ENCODE measurements around the gene SPATA33.
"Not testable (repeated sequence)": the region's sequence is repeated elsewhere in the genome, so short reads cannot be mapped to it uniquely, and the experiment has no call there.

- not testable (repeated sequence) for TF ChIP-seq ZFX (IDR thresholded peaks at IDR 0.05; ENCODE audit: borderline replicate concordance)
- TF ChIP-seq, protein P1, sequence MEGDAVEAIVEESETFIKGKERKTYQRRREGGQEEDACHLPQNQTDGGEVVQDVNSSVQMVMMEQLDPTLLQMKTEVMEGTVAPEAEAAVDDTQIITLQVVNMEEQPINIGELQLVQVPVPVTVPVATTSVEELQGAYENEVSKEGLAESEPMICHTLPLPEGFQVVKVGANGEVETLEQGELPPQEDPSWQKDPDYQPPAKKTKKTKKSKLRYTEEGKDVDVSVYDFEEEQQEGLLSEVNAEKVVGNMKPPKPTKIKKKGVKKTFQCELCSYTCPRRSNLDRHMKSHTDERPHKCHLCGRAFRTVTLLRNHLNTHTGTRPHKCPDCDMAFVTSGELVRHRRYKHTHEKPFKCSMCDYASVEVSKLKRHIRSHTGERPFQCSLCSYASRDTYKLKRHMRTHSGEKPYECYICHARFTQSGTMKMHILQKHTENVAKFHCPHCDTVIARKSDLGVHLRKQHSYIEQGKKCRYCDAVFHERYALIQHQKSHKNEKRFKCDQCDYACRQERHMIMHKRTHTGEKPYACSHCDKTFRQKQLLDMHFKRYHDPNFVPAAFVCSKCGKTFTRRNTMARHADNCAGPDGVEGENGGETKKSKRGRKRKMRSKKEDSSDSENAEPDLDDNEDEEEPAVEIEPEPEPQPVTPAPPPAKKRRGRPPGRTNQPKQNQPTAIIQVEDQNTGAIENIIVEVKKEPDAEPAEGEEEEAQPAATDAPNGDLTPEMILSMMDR (IDR thresholded peaks at IDR 0.05), result not testable (repeated sequence)
Measured at GRCh38 chr16:89699629-89700099, 42.0 kb downstream of the SPATA33 start.

Measured in 22Rv1 (cell line).